Measurements from ENCODE around the gene GJB3.
A peak's percentile ranks its signal among the peaks of the same experiment; 100 is the strongest.
"Not testable (repeated sequence)": the region's sequence is repeated elsewhere in the genome, so short reads cannot be mapped to it uniquely, and the experiment has no call there.

GJB3 gene

GRCh38 chr1:34781071-34781843 is at the start of gene GJB3:
Gene GJB3, plus strand, starts transcription at chr1:34781214. Its CDS starts 3,549 bp downstream, at chr1:34784763.
- DNase-seq, result peak; percentile 75

- DNase-seq, result not testable (repeated sequence)
Observed at GRCh38 chr1:34732831-34733230, 48.2 kb upstream of the GJB3 start.

DNA sequence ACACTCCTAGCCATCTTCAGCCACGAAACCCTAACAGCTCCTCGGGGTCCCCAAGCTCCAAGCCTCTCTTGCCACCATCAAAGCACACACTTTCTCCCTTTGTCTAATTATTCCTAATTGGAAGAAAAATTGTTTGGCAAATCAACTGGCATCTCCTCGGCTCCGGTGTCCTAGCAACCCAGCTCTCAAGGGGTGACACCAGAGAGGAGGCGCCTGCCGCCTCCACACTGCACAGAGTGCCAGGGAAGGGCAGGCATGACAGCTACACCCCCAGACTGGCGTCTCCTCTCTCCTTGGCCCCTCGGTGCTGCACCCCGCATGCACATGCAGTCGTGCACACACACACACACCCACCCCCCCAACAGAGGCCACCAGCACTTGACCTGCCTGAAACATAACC is 44.3 kb upstream of the GJB3 start:
- no peak for DNase-seq

DNA sequence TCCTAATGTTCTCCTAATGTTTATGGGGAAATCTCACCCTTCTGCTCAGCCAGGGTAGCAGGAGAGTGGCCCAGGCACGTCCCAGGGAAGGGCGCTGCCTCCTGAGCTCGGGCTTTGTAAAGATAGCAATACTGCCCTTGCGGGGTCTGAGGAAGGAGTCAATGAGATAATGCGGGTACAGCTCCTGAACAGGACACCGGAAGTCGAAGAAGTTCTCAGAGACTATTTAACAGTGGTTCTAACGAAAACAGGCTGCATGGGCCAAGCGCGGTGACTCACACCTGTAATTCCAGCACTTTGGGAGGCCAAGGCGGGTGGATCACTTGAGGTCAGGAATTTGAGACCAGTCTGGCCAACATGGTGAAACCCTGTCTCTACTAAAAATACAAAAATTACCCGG is 43.8 kb upstream of the GJB3 start:
- not testable (repeated sequence) for DNase-seq

GRCh38 chr1:34739613-34740012 is 41.4 kb upstream of the GJB3 start:
- DNase-seq, result peak; percentile 59

GRCh38 chr1:34740161-34740868 is 40.7 kb upstream of the GJB3 start:
- peak; percentile 96 for DNase-seq

DNA sequence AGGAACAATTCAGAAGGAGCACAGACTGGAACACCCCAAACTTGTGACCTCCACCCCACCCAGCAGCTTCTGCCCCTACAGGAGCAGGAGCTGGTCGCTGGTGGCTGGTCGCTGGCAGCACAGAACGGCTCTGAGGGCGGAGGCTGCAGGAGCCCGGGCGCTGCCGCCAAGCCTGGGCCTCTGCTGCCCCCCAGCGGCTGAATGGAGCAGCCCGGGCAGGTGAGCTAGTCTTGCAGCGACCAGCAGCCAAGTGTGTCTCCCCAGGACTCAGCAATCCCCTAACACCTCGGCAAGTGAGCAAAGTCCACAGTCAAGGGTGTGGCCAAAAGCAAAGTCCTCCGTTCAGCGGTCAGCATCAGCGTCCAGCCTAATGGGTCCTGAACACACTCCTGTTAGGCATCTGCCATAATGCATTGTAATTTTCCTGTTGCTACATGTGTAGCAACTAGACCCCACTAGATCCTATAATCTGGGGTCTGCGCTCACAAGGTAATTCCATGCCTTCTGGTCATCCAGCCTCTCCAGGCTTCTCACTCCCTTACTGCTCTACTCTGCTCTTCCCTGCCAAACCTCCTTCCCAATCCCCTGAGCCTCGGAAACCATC is 38.2 kb upstream of the GJB3 start:
- DNase-seq, result peak; percentile 99

DNA sequence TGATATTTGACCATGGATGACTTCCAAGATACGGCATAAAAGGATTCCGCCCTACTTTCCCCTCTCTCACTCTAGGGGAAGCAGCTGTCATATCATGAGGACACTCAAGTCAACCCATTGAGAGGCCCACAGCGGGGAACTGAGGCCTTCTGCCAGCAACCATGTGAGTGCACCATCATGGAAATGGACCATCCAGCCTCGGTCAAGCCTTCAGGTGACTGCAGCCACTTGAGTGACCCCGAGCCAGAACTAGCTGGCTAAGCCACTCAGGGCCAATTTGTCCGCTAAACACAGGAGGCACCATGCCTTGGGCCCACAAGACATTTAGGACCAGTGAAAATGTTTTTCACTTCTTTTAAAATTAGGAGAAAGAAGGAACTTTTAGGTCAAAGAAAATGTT is 37.2 kb upstream of the GJB3 start:
- peak; percentile 49 for DNase-seq

DNA sequence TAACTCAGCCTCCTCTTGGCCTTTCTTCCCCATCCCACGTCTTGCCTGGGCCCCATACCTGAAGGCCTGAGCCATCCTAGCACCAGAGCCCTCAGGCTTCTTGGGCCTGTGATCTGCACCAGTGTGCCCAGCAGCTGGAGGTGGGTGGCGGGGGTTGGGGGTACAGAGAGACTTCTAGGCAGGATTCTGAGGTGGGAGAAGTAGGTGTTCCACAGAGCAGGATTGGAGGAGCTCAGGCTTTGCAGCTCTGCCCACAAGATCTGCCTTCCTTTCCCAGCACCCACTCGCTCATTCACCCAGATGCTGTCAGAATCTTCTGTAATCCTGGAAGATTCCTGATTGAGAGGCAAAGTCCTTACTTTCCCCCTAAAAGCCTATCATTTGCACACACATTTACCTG is 36.2 kb upstream of the GJB3 start:
- no peak for DNase-seq

DNA sequence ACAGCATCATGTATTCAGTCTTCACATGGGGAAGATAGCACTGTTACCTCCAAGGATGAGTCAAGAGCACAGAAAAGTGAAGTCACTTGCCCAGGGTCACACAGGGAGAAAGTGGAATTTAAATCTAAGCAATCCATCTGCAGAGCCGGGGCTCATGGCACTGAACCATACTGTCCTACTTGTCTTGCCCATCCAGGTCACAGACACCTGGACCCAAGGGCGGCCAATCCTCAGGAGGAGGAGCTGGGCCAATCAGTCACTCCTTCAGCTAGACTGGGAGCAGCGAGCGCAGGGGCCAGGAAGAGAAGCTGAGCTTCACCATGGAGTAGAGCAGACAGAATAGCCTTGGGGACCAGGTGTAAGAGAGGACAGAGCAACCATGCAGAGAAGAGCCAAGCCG is 35.3 kb upstream of the GJB3 start:
- no peak for DNase-seq

DNA sequence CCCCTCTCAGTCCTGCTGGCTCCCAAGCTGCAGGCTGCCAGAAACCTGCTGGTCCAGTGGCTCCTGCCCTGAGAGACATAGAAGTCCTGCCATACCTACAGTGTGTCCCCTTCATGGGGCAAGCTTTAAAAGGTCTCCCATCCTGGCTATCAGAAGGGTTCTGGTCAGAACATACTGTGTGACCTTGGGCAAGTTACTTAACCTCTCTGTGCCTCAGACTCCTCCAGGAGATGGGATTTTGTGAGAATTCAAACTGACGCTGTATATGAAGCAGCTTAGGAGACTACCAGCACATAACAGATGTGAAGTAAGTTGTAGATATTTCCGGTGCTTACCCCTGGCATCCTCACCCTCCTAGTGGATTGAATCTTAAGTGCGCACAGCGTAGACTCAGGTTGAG is 34.9 kb upstream of the GJB3 start:
- DNase-seq, result no peak

DNA sequence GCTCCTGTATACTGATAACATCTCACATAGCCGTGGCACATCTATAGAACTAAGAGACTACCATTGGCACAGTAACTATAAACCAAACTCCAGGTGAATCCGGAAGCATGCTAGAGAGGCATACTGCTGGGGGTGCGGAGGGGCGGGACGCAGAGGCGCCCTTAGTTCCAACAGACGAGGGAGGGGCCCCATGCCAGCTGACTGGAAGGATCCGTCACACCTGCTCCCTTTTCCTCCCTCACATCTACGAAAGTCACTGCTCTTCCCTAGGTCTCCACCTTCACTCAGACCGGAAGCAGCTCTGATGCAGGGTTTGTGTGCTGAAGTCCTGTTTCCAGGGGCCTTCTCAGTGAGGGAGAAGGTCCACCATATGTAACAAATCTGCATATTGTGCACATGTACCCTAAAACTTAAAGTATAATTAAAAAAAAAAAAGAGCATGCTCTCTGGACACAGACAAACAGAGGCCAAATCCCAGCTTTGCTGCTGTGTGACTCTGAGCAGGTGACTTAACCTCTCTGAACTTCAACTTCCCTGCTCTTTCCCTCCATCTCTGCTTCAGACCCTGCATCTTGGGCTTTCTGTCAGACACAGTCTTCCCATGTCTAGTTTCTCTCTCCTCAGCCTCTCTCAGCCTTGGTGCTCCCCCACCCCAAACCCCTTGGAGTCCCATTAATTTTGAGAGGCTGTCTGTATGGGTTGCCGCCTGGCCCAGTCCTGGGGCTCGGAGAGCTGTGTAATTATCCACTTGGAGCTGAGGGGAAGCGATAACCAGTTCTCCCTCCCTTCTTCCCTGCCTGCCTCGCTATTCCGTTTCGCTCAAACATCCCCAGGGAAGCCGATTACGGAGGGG is 34.0 kb upstream of the GJB3 start:
- DNase-seq, result no peak

DNA sequence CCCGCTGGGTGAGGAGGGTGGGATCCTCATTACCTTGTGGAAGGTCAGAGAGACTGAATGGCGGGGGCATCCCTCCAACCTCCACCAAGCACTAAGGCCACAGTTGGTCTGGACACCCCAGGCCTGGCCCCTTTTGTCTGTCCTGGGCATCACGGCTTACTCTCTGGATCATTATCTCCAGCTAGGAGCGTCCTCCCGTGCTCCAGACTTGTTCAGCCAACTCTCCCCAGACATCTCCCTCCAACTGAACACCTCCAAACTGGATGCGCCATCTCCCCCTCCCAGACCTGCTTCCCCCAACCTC is 33.4 kb upstream of the GJB3 start:
- DNase-seq, result no peak

- no peak for DNase-seq
Observed at GRCh38 chr1:34749992-34750391, 31.0 kb upstream of the GJB3 start.

- DNase-seq, result no peak
Observed at GRCh38 chr1:34750610-34751009, 30.4 kb upstream of the GJB3 start.

DNA sequence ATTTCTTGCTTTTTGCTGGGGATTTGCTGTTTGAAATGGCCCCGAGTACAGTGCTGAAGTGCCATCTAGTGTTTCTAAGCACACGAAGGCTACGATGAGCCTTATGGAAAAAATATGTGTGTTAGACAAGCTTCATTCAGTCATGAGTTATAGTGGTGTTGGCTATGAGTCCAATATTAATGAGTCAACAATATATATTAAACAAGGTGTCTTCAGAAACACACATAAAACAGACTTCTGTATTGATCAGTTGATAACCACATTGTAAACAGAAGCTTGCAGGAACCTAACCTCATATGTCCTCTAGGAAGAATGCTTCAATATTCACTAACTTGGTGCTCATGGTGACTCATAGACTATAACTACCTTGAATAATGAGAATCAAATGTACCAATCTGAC is 27.9 kb upstream of the GJB3 start:
- DNase-seq, result no peak

GRCh38 chr1:34754964-34755637 is 25.9 kb upstream of the GJB3 start, which contains the start of gene GJB5:
Gene GJB5, plus strand, starts transcription at chr1:34755047. Its CDS starts 2,284 bp downstream, at chr1:34757331.
- no peak for DNase-seq

DNA sequence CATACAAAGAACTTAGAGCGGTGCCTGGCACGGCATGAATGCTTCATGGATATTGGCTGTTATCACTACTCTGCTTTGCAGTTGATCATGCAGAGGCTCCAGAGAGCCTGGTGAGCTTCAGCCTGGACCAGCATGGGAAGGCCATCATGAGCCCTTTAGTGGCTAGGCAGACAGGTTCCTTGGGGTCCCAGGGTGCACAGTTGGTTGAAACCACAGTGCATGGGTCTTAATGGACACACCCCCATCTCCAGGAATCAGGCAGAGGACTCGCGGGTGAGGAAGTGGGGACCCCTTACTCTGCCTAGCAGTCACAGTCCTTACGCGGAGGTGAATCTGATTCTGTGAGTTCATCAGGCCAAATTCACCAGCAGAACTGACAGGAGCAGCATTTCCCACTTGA is 25.1 kb upstream of the GJB3 start:
- DNase-seq, result no peak

- DNase-seq, result no peak
Observed at GRCh38 chr1:34757386-34757785, 23.6 kb upstream of the GJB3 start.

DNA sequence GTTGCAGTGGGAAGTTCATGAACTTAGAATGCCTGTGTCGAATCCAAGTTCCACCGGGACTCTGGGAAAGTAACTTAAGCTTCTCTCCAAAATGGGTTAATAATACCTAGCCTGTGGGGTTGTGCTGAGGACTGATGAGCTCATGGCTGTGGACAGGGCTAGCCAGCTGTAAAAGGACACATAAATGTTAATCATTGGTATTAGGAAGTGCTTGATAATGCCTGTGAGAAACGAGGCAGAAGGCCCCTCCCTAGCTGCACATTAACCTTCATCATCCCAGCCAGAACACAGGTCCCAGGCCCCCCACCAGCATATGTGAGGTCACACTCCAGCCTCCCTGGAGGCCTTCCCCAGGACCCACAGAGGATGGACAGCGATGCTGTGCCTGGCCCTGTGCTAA is 22.3 kb upstream of the GJB3 start:
- no peak for DNase-seq

- DNase-seq, result peak; percentile 53
Observed at GRCh38 chr1:34759503-34760357, 21.3 kb upstream of the GJB3 start, which contains the start of gene GJB4. Gene GJB4, plus strand, starts transcription at chr1:34759740. Its CDS starts 1,515 bp downstream, at chr1:34761255.

Data from NCI-H510A treated with DMSO at 0.1 percent for 48 hours (cell line).